Measurements from ENCODE around the gene SOHLH1. TPM values are rescaled to one million over a fixed set of nuclear protein-coding genes. Genes with fewer than 3 reads are reported as not detected.

SOHLH1 gene
- total RNA-seq, 1 experiment from 2014 or later: not detected

Other genes starting within 250 kb of the SOHLH1 start
- gene PPP1R26, start 219.7 kb downstream of the SOHLH1 start, total RNA-seq (2014; rRNA removed): 22.6 and 30.6 TPM in 2 replicates
- 62.4 and 73.4 TPM in 2 replicates for gene MRPS2, start 198.8 kb downstream of the SOHLH1 start, total RNA-seq (2014; rRNA removed)
- not detected in 2 replicates for gene LCN1, start 178.0 kb downstream of the SOHLH1 start, total RNA-seq (2014; rRNA removed)
- gene OBP2A, start 153.4 kb downstream of the SOHLH1 start, total RNA-seq (2014; rRNA removed): not detected in 2 replicates
- not detected in 2 replicates for gene PAEP, start 137.7 kb downstream of the SOHLH1 start, total RNA-seq (2014; rRNA removed)
- gene GLT6D1, start 59.9 kb downstream of the SOHLH1 start, total RNA-seq (2014; rRNA removed): not detected in 2 replicates
- not detected in 2 replicates for gene LCN9, start 36.2 kb downstream of the SOHLH1 start, total RNA-seq (2014; rRNA removed)
- not detected in 2 replicates for gene KCNT1, start 2.7 kb upstream of the SOHLH1 start, total RNA-seq (2014; rRNA removed)
- gene CAMSAP1, start 208.1 kb upstream of the SOHLH1 start, total RNA-seq (2014; rRNA removed): 16.4 and 32.0 TPM in 2 replicates